ENCODE results near the gene TOR3A. TPM values are rescaled to one million over a fixed set of nuclear protein-coding genes. Genes with fewer than 3 reads are reported as not detected.

Gene TOR3A
- total RNA-seq, 1 experiment from 2014 or later = 51.5 TPM

GRCh38 chr1:179115181-179115580, 33.3 kb downstream of the TOR3A start:
- ChIA-PET CTCF (no interaction called here), POLR2A (no interaction called here)
- in situ Hi-C loops (cut with HindIII; ENCODE audit: low pct_unique_long_range_greater_than_20kb, low sequenced_read_pairs) = no loop called here
- Histone ChIP-seq H3K27me3 (ENCODE audit: control insufficient read depth, insufficient read depth, low read length) (no peaks in the 10 kb centered on the region), H3K27ac (ENCODE audit: low read length) (no peak overlapping the region), H3K4me3 (ENCODE audit: low read depth in 2 of 2, low read length in 2 of 2) (no peak overlapping the region), H3K4me1 (ENCODE audit: control insufficient read depth, insufficient read depth, low read length) (no peaks in the 10 kb centered on the region), H3K9me3 (ENCODE audit: control insufficient read depth, insufficient read depth, low read depth, low read length) (no peaks in the 10 kb centered on the region), H3K36me3 (ENCODE audit: control insufficient read depth, insufficient read depth, low read length) (peaks cover 14% of the 10 kb centered on the region; the same call in 1 of the 2 replicates)
- BruUV-seq (replicated peaks) = no TSS peak
- intact Hi-C loops (cut with micrococcal nuclease; ENCODE audit: unreplicated experiment) = no loop called here
- TF ChIP-seq SIN3A (IDR thresholded peaks at IDR 0.05; ENCODE audit: borderline replicate concordance, insufficient read depth, low read depth, low read length) (no peak), TCF7L2 (IDR thresholded peaks at IDR 0.05; ENCODE audit: low read depth, low read length) (no peak), POLR2AphosphoS5 (IDR thresholded peaks at IDR 0.05; ENCODE audit: low read depth, low read length) (no peak), REST (IDR thresholded peaks at IDR 0.05; ENCODE audit: insufficient read depth in 1 of 2, low read depth in 2 of 2, low read length in 1 of 2) (no peak)
- TF ChIP-seq, protein P1, sequence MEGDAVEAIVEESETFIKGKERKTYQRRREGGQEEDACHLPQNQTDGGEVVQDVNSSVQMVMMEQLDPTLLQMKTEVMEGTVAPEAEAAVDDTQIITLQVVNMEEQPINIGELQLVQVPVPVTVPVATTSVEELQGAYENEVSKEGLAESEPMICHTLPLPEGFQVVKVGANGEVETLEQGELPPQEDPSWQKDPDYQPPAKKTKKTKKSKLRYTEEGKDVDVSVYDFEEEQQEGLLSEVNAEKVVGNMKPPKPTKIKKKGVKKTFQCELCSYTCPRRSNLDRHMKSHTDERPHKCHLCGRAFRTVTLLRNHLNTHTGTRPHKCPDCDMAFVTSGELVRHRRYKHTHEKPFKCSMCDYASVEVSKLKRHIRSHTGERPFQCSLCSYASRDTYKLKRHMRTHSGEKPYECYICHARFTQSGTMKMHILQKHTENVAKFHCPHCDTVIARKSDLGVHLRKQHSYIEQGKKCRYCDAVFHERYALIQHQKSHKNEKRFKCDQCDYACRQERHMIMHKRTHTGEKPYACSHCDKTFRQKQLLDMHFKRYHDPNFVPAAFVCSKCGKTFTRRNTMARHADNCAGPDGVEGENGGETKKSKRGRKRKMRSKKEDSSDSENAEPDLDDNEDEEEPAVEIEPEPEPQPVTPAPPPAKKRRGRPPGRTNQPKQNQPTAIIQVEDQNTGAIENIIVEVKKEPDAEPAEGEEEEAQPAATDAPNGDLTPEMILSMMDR (IDR thresholded peaks at IDR 0.05) = no peak
- DNase-seq (ENCODE audit: low read depth, low spot score) = no peak
- no peak for ATAC-seq

GRCh38 chr1:179119513-179119912, 37.6 kb downstream of the TOR3A start:
- BruUV-seq (replicated peaks) = no TSS peak
- Histone ChIP-seq H3K27me3 (ENCODE audit: control insufficient read depth, insufficient read depth, low read length) (no peaks in the 10 kb centered on the region), H3K4me1 (ENCODE audit: control insufficient read depth, insufficient read depth, low read length) (no peaks in the 10 kb centered on the region), H3K27ac (ENCODE audit: low read length) (no peak overlapping the region), H3K9me3 (ENCODE audit: control insufficient read depth, insufficient read depth, low read depth, low read length) (no peaks in the 10 kb centered on the region), H3K36me3 (ENCODE audit: control insufficient read depth, insufficient read depth, low read length) (peaks cover 12% of the 10 kb centered on the region; the same call in 1 of the 2 replicates), H3K4me3 (ENCODE audit: low read depth in 2 of 2, low read length in 2 of 2) (no peak overlapping the region)
- TF ChIP-seq REST (IDR thresholded peaks at IDR 0.05; ENCODE audit: insufficient read depth in 1 of 2, low read depth in 2 of 2, low read length in 1 of 2) (no peak), SIN3A (IDR thresholded peaks at IDR 0.05; ENCODE audit: borderline replicate concordance, insufficient read depth, low read depth, low read length) (no peak), POLR2AphosphoS5 (IDR thresholded peaks at IDR 0.05; ENCODE audit: low read depth, low read length) (no peak), TCF7L2 (IDR thresholded peaks at IDR 0.05; ENCODE audit: low read depth, low read length) (no peak)
- TF ChIP-seq, protein P1 (IDR thresholded peaks at IDR 0.05) = no peak
- CTCF ChIA-PET = no interaction called here
- in situ Hi-C loops (cut with HindIII; ENCODE audit: low pct_unique_long_range_greater_than_20kb, low sequenced_read_pairs) (no loop called here), intact Hi-C loops (cut with micrococcal nuclease; ENCODE audit: unreplicated experiment) (no loop called here)
- POLR2A ChIA-PET = no interaction called here
- ATAC-seq (no peak), DNase-seq (ENCODE audit: low read depth, low spot score) (no peak)
